Measurements from ENCODE around the gene HECW1.

- TF ChIP-seq POU2F2 (IDR thresholded peaks at IDR 0.05; ENCODE audit: low read depth, low read length) (no peak), SPI1 (IDR thresholded peaks at IDR 0.05; ENCODE audit: low read depth, low read length) (no peak), POLR2A (IDR thresholded peaks at IDR 0.05; ENCODE audit: low read depth, low read length) (no peak), POLR2AphosphoS5 (IDR thresholded peaks at IDR 0.05; ENCODE audit: low read depth, low read length) (no peak), TAF1 (IDR thresholded peaks at IDR 0.05; ENCODE audit: low read depth, low read length) (no peak)
Observed at GRCh38 chr7:43513251-43513650, 400.8 kb downstream of the HECW1 start.

Data from GM12891 (cell line).